ENCODE data around the gene UBE2G2.

Gene UBE2G2

GRCh38 chr21:44728716-44729115 lies 72.9 kb downstream of the UBE2G2 start:
- TF ChIP-seq CTCF (IDR thresholded peaks at IDR 0.05; ENCODE audit: insufficient read depth, low read length), result no peak
- TF ChIP-seq, protein P1, sequence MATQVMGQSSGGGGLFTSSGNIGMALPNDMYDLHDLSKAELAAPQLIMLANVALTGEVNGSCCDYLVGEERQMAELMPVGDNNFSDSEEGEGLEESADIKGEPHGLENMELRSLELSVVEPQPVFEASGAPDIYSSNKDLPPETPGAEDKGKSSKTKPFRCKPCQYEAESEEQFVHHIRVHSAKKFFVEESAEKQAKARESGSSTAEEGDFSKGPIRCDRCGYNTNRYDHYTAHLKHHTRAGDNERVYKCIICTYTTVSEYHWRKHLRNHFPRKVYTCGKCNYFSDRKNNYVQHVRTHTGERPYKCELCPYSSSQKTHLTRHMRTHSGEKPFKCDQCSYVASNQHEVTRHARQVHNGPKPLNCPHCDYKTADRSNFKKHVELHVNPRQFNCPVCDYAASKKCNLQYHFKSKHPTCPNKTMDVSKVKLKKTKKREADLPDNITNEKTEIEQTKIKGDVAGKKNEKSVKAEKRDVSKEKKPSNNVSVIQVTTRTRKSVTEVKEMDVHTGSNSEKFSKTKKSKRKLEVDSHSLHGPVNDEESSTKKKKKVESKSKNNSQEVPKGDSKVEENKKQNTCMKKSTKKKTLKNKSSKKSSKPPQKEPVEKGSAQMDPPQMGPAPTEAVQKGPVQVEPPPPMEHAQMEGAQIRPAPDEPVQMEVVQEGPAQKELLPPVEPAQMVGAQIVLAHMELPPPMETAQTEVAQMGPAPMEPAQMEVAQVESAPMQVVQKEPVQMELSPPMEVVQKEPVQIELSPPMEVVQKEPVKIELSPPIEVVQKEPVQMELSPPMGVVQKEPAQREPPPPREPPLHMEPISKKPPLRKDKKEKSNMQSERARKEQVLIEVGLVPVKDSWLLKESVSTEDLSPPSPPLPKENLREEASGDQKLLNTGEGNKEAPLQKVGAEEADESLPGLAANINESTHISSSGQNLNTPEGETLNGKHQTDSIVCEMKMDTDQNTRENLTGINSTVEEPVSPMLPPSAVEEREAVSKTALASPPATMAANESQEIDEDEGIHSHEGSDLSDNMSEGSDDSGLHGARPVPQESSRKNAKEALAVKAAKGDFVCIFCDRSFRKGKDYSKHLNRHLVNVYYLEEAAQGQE (IDR thresholded peaks at IDR 0.05; ENCODE audit: insufficient replicate concordance, low read depth), result no peak
- TF ChIP-seq GABPA (IDR thresholded peaks at IDR 0.05; ENCODE audit: low read depth), result no peak
- no peak for TF ChIP-seq SPI1 (IDR thresholded peaks at IDR 0.05; ENCODE audit: borderline replicate concordance, low read depth)
- TF ChIP-seq POLR2AphosphoS5 (IDR thresholded peaks at IDR 0.05; ENCODE audit: low read depth), result no peak
- Histone ChIP-seq H3K27me3 (ENCODE audit: insufficient read depth, poor library complexity, severe bottlenecking) (peaks cover 15% of the 10 kb centered on the region), H3K27ac (replicated peaks) (no peak overlapping the region), H3K4me3 (replicated peaks; ENCODE audit: insufficient read depth, low read length) (no peak overlapping the region)
- DNase-seq (ENCODE audit: low read depth in 1 of 2, low spot score in 1 of 2), result no peak

- H3K4me3 ChIP-seq (replicated peaks; ENCODE audit: insufficient read depth, low read length), result no peak overlapping the region
- no peak for DNase-seq (ENCODE audit: low read depth in 1 of 2, low spot score in 1 of 2)
- H3K27me3 ChIP-seq (ENCODE audit: insufficient read depth, poor library complexity, severe bottlenecking), result peaks cover 25% of the 10 kb centered on the region
- no peak for TF ChIP-seq CTCF (IDR thresholded peaks at IDR 0.05; ENCODE audit: insufficient read depth, low read length)
- TF ChIP-seq POLR2AphosphoS5 (IDR thresholded peaks at IDR 0.05; ENCODE audit: low read depth), result no peak
- TF ChIP-seq SPI1 (IDR thresholded peaks at IDR 0.05; ENCODE audit: borderline replicate concordance, low read depth), result no peak
- no peak for TF ChIP-seq GABPA (IDR thresholded peaks at IDR 0.05; ENCODE audit: low read depth)
- TF ChIP-seq, protein P1 (IDR thresholded peaks at IDR 0.05; ENCODE audit: insufficient replicate concordance, low read depth), result no peak
- H3K27ac ChIP-seq (replicated peaks), result no peak overlapping the region
Measured at GRCh38 chr21:44727757-44728156, 73.9 kb downstream of the UBE2G2 start.

- peaks cover 28% of the 10 kb centered on the region for H3K27me3 ChIP-seq (ENCODE audit: insufficient read depth, poor library complexity, severe bottlenecking)
- TF ChIP-seq, protein P1 (IDR thresholded peaks at IDR 0.05; ENCODE audit: insufficient replicate concordance, low read depth), result no peak
- no peak for TF ChIP-seq CTCF (IDR thresholded peaks at IDR 0.05; ENCODE audit: insufficient read depth, low read length)
- TF ChIP-seq POLR2AphosphoS5 (IDR thresholded peaks at IDR 0.05; ENCODE audit: low read depth), result no peak
- TF ChIP-seq SPI1 (IDR thresholded peaks at IDR 0.05; ENCODE audit: borderline replicate concordance, low read depth), result no peak
- TF ChIP-seq GABPA (IDR thresholded peaks at IDR 0.05; ENCODE audit: low read depth), result no peak
- DNase-seq (ENCODE audit: low read depth in 1 of 2, low spot score in 1 of 2), result no peak
Measured at GRCh38 chr21:44727321-44727720, 74.3 kb downstream of the UBE2G2 start.

More at GRCh38 chr21:44727321-44727720, 74.3 kb downstream of the UBE2G2 start:
- Histone ChIP-seq H3K27ac (replicated peaks) (no peak overlapping the region), H3K4me3 (replicated peaks; ENCODE audit: insufficient read depth, low read length) (no peak overlapping the region)
